ENCODE measurements around the gene PTS.

Gene PTS

DNA sequence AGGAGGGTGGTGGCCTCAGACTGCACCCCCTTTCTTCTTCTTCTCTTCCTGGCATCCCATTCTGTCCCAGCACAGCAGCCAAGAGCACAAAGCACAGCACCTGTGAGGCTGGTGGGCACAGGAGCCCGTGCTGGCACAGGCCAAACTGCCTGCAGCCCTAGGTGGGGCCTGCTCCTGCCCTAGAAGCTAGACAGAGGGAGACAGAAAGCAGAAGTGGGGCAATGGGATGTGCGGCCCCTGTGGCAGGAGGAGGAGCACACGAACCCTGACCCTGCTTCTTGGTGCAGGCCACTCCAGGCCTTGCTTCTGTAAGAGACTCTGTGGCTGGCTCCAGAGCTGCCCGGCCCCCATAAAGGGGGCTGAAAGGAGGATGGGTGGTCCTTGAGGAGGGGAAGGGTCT lies 3.9 kb upstream of the PTS start:
- DNase-seq (ENCODE audit: low spot score) = no peak

DNA sequence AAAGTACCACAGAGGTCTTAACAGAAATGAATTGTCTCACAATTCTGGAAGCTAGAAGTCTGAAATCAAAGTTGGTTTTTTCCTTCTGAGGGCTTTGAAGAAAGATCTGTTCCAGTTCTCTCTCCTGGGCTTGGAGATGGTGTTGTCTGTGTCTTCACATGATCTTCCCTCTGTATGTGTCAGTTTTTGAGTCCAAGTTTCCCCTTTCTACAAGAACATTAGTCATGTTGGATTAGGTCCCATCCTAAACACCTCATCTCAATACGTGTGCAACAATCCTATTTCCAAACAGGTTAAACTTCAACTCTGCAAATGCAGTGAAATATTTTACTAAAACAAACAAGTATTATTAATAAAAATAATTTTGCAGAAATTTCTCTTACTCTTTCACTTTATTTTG lies 3.1 kb upstream of the PTS start:
- DNase-seq (ENCODE audit: low spot score) = no peak

DNA sequence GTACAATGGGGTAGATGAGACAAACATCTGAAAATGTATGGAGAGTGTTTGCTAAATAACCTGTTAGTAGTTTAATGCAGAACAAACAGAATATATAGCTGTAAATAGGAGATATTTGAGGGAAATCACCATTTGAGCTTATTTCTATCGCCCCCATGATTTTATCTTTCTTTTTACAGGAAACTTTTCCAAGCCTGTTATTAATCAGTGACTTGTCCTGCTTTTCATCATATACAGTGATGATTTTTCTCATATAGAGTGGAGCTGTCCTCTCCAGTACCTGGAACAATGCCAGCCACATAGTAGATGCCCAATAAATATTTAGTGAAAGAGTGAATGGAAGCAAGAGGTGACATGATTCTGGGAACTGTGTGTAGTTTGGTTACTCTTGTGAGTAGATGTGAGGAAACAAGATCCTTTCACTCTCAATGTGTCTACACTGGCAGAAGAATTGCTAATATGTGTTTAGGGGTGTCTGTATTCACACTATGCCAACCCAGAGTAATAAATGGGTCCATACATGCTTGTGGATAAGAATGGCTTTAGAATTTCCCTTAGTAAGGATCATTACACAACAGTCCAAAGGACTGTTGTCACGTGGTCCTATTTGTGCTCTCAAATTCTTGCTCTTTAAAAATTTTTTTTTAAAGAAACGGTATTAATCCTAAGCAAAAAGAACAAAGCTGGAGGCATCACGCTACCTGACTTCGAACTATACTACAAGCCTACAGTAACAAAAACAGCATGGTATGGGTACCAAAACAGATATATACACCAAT lies 2.3 kb upstream of the PTS start:
- DNase-seq (ENCODE audit: low spot score) = no peak

DNA sequence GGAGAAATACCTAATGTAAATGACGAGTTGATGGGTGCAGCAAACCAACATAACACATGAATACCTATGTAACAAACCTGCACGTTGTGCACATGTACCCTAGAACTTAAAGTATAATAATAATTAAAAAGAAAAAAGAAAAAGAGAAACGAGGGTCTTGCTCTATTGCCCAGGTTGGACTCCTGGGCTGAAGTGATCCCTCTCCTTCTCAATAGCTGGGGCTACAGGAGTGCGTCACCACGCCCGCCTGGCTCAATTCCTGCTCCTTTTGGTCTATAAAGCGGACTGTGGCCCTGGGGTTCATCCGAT lies 521 bp upstream of the PTS start:
- no peak for DNase-seq (ENCODE audit: low spot score)

DNA sequence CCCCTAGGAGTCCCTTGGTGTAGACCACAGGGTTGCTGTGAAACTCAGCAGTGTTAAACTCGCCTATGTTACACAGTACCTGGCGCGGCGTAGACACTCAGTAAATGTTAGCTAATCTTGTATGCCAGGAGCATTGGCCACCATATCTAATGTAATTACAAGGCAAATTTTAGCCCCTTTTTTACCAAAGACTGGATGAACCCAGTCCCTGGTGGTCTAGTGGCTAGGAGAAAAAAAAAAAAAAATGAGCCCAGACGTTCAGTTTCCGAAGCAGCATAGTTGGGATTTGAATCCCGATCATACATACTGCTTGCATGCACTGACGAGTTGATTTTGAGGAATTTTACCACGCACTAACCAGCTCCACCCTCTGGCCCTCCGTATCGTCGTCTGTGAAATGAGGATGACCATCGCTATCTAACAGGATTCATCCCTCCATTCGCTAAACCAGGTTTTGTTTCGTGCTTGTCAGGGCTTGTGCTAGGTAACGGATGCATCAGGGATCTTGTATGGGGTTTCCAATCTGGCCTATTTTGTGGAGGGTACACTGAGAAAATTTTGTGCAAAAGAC lies 688 bp downstream of the PTS start:
- DNase-seq (ENCODE audit: low spot score) = no peak

DNA sequence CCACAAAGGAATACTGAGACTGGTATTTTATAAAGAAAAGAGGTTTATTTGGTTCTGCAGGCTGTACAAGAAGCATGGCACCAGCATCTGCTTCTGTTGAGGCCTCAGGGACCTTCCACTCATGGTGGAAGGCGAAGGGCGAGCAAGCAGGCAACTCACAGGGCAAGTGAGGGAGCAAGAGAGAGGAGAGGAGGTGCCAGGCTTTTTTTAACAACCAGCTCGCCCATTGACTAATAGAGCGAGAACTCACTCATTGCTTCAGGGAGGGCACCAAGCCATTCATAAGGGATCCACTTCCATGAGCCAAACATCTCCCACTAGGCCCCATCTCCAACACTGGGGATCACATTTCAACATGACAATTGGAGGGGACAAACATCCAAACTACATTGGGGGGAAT lies 1.2 kb downstream of the PTS start:
- no peak for DNase-seq (ENCODE audit: low spot score)

DNA sequence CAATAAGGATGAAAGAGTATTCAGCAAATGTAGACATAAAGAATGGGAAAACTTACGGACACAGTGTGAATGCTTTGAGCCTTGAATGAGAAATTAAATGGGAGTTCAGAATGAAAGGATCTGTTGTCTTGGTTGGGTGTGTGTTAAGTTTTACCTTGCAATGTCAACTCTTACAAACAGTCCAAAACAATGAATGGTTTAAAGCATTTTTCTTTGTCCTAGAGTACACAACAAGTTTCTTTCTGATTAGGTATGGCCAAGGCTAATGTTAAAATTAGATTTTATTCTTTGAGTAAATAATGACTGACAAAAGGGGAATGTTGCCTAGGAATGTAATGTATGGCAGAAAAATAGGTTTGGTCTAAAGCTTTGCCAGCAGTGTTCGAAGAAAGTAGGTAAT lies 2.5 kb downstream of the PTS start:
- no peak for DNase-seq (ENCODE audit: low spot score)

DNA sequence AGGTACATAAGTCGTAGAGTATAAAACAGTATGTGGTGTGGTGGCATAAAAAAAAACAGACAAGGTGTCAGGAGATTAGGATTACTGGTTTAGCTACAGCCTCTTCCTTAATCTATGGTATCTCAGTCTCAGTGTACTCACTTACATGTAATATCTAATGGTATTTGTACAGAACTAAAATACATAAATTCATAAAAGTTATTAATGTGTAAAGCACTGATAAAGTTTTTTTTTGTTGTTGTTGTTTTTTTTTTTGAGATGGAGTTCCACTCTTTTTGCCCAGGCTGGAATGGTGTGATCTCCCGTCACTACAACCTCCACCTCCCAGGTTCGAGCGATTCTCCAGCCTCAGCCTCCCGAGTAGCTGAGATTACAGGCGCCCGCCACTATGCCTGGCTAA lies 2.9 kb downstream of the PTS start:
- DNase-seq (ENCODE audit: low spot score) = no peak

DNA sequence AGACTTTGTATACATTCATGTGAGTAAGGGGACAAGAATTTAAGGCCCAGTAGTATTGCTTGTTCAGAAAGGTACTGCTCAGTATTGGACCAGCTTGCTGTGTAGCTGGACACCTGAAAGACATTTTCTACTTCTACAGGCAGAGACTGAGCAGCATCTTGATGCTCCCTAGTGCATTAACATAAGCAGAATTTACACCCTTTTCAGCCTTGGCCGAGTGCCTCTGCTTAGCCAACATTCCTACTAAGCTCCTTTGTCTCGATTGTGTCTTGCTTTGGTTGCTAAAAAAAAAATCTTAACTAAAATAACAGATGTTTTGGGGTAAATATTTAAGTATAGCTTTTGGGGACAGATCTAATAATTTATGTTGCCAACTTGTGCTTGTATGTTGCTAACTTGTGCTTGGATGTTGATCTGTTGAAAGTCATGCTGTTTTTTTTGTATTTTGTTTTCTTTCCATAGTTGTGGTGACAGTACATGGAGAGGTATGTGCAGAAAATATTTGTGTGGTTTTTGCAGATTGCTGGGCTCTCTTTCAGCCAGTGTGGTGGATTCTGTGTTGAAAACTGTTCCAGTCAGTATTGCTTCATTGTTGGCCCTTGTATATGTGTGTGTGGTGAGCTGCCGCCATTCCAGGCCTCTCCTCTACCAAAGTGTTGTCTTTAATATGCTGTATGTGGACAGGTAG lies 3.7 kb downstream of the PTS start:
- DNase-seq (ENCODE audit: low spot score) = no peak

DNA sequence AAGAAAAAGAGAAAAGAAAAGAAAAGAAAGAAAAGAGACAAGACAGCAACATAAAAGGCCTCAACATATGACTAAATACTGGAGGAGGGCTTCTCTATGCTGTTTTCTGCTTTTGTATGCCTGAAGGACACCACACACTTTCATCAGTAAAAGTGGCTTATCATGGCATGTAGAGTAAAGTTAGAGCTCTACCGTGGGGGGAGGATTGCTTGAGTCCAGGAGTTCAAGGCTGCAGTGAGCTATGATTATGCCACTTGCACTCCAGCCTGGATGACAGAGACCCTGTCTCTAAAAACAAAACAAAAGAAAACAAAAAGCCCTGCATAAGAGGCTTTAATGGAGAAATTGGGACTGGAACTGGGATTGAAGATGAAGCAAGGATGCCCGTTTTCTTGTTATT lies 5.7 kb downstream of the PTS start:
- no peak for DNase-seq (ENCODE audit: low spot score)

DNA sequence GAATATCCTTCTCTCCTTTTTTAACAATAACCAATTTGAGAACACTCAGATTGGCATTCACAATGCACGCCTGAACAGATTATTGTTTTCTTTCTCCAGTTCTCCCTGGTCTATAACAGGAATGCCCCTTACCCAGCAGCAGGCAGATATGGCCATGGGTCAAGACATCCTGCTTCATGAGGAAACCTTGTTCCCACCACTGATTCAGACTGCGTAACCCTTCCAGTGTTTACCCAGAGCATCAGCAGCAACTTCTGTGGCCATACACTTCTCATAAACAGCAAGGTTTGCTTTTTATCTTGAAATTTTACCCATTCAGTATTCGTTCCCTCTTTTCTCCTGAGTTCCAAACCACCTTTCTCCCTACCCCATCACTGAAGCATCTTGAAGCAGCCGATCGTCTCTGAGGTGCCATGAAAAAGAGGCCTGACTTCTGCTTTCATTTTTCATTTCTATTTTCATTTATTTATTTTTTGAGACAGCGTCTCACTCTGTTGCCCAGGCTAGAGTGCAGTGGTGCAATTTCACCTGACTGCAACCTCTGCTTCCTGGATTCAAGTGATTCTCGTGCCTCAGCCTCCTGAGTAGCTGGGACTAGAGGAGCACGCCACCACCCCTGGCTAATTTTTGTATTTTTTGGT lies 9.6 kb downstream of the PTS start:
- DNase-seq (ENCODE audit: low spot score) = no peak

DNA sequence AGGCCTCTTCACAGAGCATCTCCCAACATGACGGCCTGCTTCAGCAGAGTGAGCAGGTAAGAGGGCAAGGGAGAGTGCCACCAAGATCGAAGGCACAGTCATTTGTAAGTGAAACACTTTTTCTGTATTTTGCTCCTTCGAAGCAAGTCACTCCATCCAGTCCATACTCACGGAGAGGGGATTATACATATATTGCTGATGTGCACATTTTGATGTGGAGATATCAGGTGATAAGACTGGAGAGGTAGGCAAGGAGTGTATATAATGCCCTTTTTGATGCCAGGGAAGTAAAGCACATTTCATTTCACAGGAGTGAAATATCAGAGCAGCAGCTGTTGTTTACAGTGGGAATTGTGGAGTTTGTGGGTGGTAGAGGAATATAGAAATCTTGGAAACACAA lies 11.2 kb downstream of the PTS start:
- DNase-seq (ENCODE audit: low spot score) = no peak

DNA sequence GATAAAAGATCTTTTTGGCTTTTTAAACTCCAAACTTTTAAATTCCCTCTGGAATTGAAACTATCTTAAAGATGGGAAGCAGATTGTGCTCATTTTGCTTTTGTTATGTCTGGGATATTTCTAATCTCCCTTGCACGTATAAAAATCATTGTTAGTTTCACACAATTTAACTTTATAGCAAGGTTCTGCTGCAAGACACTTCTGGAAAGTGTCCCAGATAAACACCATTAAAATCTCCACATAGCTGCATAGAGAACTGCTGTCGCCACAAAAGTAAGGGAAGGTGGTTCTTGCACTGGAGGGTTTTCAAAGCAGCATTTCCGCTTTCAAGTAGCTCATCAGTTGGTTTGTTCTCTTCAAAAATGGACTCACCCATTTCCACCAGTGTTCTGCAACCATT lies 11.8 kb downstream of the PTS start:
- DNase-seq (ENCODE audit: low spot score) = no peak

DNA sequence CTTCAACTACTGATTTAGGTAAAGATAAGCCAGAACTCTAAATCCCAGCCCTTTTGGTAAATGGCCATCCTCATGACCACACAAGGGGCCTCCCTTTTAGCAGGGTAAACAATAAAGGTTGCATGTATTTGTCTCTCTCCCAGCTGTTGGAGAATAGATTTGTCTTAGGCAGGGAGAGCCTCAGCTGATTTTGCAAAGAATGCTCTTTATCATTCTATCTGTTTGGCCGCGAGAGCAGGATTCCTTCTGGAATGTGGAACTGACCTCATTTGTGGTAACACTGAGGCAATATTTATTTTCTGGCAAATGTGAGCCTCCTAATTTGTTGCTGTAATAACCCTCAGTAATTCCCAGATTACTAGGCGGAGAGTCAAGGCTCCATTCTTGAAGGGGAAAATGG lies 15.3 kb downstream of the PTS start:
- no peak for DNase-seq (ENCODE audit: low spot score)

DNA sequence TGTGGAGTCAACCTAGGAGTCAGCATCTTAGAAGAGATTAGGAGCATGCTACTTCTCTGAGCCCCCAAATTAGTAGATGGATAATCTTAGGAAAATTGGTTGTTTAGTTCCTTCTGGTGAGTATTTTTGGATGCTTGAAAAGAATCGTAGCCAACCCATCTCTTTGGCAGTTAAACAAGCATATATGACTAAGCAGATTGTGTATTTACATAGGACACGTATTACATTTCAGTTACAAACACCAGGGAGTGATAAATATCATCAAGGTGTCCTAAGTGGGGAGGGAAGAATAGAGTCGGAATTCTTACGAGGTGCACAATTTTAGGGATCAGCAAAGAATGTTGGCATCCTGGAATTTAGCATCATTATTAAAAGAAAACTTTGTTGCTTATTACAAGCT lies 21.0 kb downstream of the PTS start:
- no peak for DNase-seq (ENCODE audit: low spot score)

DNA sequence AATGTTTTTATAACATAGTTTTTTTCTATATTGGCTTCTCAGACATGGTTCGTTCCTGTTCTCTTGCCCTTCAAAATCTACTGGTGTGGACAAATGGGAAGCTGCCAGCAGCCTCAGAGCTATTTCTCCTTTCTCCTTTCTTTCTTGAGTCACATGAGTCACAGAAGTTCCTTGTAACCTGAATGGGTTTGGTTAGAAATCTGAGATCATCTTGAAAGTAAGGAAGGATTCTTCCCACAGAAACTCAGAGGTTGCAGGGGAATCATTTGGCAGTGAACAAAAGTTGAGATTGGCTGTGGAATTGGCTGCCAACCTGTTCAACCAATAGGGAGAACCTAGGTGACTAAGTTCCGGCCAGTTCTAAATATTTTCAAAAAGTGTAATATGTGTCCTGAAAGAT lies 22.0 kb downstream of the PTS start:
- no peak for DNase-seq (ENCODE audit: low spot score)

DNA sequence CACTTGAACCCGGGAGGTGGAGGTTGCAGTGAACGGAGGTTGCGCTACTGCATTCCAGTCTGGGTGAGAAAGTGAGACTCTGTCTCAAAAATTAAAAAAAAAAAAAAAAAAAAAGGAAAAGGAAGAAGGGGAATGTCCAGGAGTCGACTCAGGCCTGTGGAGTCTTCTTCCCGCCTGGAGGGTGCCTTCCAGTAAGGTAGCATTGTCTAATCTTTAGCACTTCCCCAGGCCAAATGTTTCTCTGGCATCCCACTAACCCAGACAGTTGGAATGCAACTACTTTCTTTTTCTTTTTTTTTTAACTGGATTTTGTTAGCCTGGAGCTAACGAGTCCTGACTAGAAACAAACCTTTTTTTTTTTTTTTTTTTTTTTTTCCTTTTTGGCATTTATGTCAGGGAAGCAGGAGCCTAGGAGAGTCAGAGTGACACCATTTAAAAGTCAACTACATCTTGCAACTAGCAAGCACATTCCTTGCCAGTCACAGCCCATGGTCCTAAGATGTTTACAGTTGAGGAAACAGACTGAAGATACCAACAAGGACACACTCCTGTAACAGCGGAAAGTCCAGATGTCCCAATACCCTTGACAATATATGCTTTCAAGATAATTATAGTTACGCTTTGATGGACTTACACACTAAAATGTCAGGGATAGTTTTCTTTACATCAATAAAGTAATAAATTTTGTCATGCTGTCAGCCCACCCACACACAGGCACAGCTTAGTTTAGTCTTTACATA lies 23.8 kb downstream of the PTS start:
- DNase-seq (ENCODE audit: low spot score) = no peak

DNA sequence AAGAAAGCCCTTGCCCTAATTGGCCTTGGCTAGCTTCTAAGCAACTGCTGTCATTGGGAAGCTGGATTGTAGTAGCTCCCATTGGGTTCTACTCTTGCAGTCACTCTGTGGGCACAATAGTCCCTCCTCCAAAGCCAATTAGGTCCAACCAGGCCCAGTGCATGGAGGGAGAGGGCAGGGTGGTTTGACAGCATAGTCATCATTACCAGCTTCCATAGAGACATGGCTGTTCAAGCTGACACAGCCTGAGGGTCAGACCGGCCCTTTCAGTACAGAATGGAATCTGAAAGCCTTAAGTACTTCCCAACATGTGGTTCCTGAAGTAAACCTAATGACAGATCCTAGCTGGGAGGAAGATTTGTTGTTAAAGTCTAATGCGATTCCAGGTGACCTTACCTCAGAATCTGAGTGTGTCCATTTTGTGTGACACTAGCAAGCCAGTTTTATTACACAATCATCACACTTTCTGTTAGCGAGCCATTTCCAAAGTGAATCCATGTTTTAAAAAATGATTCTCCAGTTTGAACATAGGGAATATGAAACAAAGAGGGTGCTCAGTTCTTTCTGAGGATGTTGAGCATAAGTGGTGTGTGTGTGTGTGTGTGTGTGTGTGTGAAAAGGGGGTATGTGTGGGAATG lies 27.5 kb downstream of the PTS start:
- DNase-seq (ENCODE audit: low spot score) = no peak

DNA sequence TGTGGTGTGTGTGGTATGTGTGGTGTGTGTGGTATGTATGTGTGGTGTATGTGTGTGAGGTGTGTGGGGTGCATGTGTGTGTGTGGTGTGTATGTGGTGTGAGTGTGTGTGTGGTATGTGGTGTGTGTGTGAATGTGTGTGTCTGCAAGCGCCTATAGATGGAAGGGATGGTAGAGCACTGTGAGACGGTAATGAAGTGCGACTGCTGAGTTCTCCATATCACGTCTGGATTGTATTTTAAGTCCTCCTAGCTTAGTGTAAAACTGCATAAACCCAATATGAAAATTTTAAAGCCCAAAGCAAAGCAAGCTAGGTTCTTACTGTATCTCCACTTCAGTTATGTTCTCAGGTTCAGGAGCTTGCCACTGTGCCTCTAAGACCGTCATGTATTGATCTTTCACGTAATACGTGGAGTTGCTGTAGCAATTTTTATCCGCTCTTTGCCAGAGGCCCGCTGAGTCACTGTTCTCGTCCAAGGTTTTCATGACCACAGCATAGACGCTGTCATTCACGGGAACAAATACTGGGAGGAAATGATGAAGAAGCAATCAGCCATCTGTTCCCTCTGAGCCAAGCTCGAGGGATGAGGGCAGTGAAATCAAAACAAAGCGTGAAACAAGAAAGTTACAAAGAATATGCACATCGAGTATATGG lies 29.0 kb downstream of the PTS start:
- DNase-seq (ENCODE audit: low spot score) = no peak

DNA sequence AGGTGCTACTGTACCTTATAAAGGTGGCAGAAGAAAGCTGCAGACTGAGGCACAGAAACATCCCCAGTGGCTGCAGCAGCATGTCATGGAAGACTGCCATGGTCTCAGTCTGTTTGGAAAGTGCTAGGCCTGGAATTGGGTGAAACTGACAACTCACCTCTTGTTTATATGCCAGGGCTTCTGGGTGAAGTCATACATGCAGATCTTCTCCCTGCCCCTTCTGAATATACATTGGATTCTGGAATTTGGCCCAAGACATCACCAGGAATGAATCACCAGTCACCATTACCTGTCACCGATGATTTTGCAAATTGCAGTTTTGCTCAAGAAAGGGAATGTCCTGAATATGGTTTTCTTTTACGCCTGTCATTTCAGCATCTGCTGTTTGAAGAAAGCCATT lies 34.3 kb downstream of the PTS start, which contains the start of gene PLET1:
TSS of gene PLET1 (minus strand) at position 371 of the 400 bp plus-strand sequence. CDS start at position 100, 271 bp downstream.
- DNase-seq (ENCODE audit: low spot score) = no peak

DNA sequence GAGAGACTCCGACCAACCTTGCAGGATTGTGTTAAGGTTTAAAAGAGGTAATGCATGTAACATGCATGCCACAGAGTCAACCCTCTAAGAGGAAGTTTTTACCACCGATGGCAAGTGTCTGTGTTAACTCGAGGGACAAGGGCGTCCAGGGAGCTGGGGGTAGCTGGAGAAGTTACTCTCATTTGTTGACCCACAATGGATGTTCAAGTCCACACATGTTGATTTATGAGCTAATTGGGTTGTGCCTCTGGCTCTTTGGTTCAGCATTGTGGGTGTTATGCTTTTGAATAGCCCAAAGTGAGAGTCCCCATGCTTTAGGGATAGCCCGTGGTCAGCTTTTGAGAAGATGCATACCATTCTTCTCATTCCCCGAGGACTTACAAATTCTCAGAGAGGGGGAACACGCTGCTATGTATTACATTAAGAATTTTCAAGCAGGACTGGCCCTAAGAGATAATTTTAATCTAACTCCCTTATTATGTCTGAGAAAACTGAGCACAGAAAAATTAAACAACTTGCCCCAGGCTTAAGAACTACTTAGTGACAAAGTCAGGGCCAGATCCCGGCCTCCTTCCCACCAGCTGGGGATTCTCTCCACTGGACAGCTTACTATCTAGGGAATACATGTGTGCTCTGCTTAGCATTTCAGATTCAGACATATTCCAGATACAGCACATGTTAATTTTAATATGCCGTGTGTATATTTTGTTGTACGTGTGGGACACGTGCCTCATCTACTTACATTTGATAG lies 39.6 kb downstream of the PTS start:
- DNase-seq (ENCODE audit: low spot score) = no peak
